Trophoblast cell (in vitro differentiated cells and primary cell): ENCODE measurements around the gene SEL1L3.

ENCODE experiments used
- DNase-seq, 2 donors: peaks; one replicate each; pipeline ENCODE4 v3.0.0-alpha.2; 2016
- H2AFZ ChIP-seq: 2 replicates; pipeline ENCODE4 v1.6.1; 2013; ENCODE audit warnings: low read length, moderate library complexity, mild to moderate bottlenecking; ENCODE audit not compliant: insufficient read depth, poor library complexity
- H2AK5ac ChIP-seq: 2 replicates; pipeline ENCODE4 v1.6.1; 2013; ENCODE audit warnings: mild to moderate bottlenecking, low read length
- H2BK120ac ChIP-seq: 2 replicates; pipeline ENCODE4 v1.6.1; 2013; ENCODE audit warnings: low read length, mild to moderate bottlenecking, moderate library complexity; ENCODE audit not compliant: insufficient read depth, poor library complexity
- H2BK12ac ChIP-seq: 2 replicates; pipeline ENCODE4 v1.6.1; 2013; ENCODE audit warnings: mild to moderate bottlenecking, low read length, moderate library complexity
- H2BK5ac ChIP-seq: 2 replicates; pipeline ENCODE4 v1.6.1; 2013; ENCODE audit warnings: low read length, low read depth, moderate library complexity, mild to moderate bottlenecking; ENCODE audit not compliant: poor library complexity
- H3K14ac ChIP-seq: 2 replicates; pipeline ENCODE4 v1.6.1; 2013; ENCODE audit warnings: mild to moderate bottlenecking, low read length
- H3K18ac ChIP-seq: 2 replicates; pipeline ENCODE4 v1.6.1; 2013; ENCODE audit warnings: mild to moderate bottlenecking, low read length
- H3K23ac ChIP-seq: 2 replicates; pipeline ENCODE4 v1.6.1; 2013; ENCODE audit warnings: low read length
- H3K27ac ChIP-seq: 2 replicates; pipeline ENCODE4 v1.5.1; 2013; ENCODE audit warnings: low read depth, mild to moderate bottlenecking, inconsistent platforms, low read length, moderate library complexity
- H3K27me3 ChIP-seq: 2 replicates; pipeline ENCODE4 v1.6.1; 2013; ENCODE audit warnings: inconsistent platforms, mild to moderate bottlenecking, low read length, moderate library complexity; ENCODE audit not compliant: insufficient read depth
- H3K36me3 ChIP-seq, 2 experiments: 1 replicate in 1 of 2; 2 replicates in 1 of 2; pipeline ENCODE4 v1.6.1; 2013; ENCODE audit warnings: low read length in 2 of 2, mild to moderate bottlenecking in 2 of 2, moderate library complexity in 1 of 2; ENCODE audit not compliant: insufficient read depth in 2 of 2, control insufficient read depth in 1 of 2
- H3K4ac ChIP-seq: 2 replicates; pipeline ENCODE4 v1.6.1; 2013; ENCODE audit warnings: low read depth, mild to moderate bottlenecking, low read length, moderate library complexity
- H3K4me1 ChIP-seq, 2 experiments: 1 replicate in 1 of 2; 2 replicates in 1 of 2; pipeline ENCODE4 v1.6.1; 2013; ENCODE audit warnings: low read length in 2 of 2, mild to moderate bottlenecking in 2 of 2, moderate library complexity in 1 of 2; ENCODE audit not compliant: insufficient read depth in 2 of 2, control insufficient read depth in 1 of 2
- H3K4me2 ChIP-seq: 2 replicates; pipeline ENCODE4 v1.6.1; 2013; ENCODE audit warnings: inconsistent platforms, mild to moderate bottlenecking, low read length, moderate library complexity
- H3K4me3 ChIP-seq: 2 replicates; pipeline ENCODE4 v1.5.1; 2013; ENCODE audit warnings: mild to moderate bottlenecking, low read depth, low read length, inconsistent platforms
- H3K79me1 ChIP-seq: one replicate; pipeline ENCODE4 v1.6.1; 2013; ENCODE audit warnings: low read length
- H3K79me2 ChIP-seq: 2 replicates; pipeline ENCODE4 v1.6.1; 2013; ENCODE audit warnings: low read length, mild to moderate bottlenecking; ENCODE audit not compliant: control insufficient read depth, insufficient read depth, poor library complexity
- H3K9ac ChIP-seq: 2 replicates; pipeline ENCODE4 v1.6.1; 2013; ENCODE audit warnings: mild to moderate bottlenecking, low read length
- H3K9me3 ChIP-seq: 2 replicates; pipeline ENCODE4 v1.6.1; 2013; ENCODE audit warnings: low read depth, mild to moderate bottlenecking, control low read depth, inconsistent platforms, low read length; ENCODE audit not compliant: insufficient read depth
- H4K12ac ChIP-seq: 2 replicates; pipeline ENCODE4 v1.6.1; 2013; ENCODE audit warnings: low read depth, mild to moderate bottlenecking, low read length, moderate library complexity
- H4K8ac ChIP-seq: 2 replicates; pipeline ENCODE4 v1.6.1; 2013; ENCODE audit warnings: low read depth, mild to moderate bottlenecking, low read length, moderate library complexity
- H4K91ac ChIP-seq: one replicate; pipeline ENCODE4 v1.6.1; 2013; ENCODE audit warnings: low read depth, mild to moderate bottlenecking, low read length, moderate library complexity
- WGBS: extraction: QIAGEN DNeasy Blood & Tissue Kit; methylation state at CpG from one replicate; pipeline ENCODE4 v1.1.7; 2013; ENCODE audit warnings: missing lambda C conversion rate; ENCODE audit not compliant: insufficient read length, insufficient coverage; ENCODE audit errors: extremely low coverage; 5-methylcytosine and 5-hydroxymethylcytosine counted together

Gene SEL1L3

DNA sequence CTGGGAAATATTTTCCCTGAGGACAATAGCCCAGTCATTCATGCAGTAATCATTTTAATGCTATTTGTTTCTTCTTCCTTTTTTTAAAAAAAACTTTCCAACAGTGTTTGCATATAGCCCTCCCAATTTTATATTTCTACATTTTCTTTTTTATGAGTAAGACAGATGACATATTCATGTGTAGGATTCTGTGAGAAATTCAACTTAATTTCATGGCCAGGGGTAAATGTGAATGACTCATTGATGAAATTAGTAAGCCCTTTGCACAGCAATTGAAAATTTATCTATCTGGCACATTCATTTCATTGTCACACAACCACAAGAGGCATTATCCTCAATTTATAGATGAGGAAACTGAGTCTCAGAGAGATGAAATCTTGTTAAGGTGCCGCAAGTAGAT lies 37.5 kb upstream of the SEL1L3 start:
- no peak overlapping the region for H3K4me2 ChIP-seq
- H3K4me3 ChIP-seq = no peak overlapping the region
- no peak overlapping the region for H3K27ac ChIP-seq
- no peak for DNase-seq
- H2AFZ ChIP-seq = no peak overlapping the region
- no peak overlapping the region for H2AK5ac ChIP-seq
- no peaks in the 10 kb centered on the region for H3K36me3 ChIP-seq
- no peaks in the 10 kb centered on the region for H3K79me2 ChIP-seq
- H2BK120ac ChIP-seq = no peak overlapping the region
- H3K14ac ChIP-seq = no peak overlapping the region
- no peak overlapping the region for H2BK12ac ChIP-seq
- no peak overlapping the region for H4K12ac ChIP-seq
- no peak overlapping the region for H4K91ac ChIP-seq
- no peak overlapping the region for H3K23ac ChIP-seq
- no peak overlapping the region for H3K4ac ChIP-seq
- no peak overlapping the region for H3K9ac ChIP-seq
- H3K9me3 ChIP-seq = no peaks in the 10 kb centered on the region
- no peaks in the 10 kb centered on the region for H3K79me1 ChIP-seq
- no CpG with 5 or more reads among the region's 1 CpG for WGBS
- no peak overlapping the region for H4K8ac ChIP-seq
- no peaks in the 10 kb centered on the region for H3K27me3 ChIP-seq
- H2BK5ac ChIP-seq = no peak overlapping the region
- H3K18ac ChIP-seq = no peak overlapping the region
- no peaks in the 10 kb centered on the region for H3K4me1 ChIP-seq

DNA sequence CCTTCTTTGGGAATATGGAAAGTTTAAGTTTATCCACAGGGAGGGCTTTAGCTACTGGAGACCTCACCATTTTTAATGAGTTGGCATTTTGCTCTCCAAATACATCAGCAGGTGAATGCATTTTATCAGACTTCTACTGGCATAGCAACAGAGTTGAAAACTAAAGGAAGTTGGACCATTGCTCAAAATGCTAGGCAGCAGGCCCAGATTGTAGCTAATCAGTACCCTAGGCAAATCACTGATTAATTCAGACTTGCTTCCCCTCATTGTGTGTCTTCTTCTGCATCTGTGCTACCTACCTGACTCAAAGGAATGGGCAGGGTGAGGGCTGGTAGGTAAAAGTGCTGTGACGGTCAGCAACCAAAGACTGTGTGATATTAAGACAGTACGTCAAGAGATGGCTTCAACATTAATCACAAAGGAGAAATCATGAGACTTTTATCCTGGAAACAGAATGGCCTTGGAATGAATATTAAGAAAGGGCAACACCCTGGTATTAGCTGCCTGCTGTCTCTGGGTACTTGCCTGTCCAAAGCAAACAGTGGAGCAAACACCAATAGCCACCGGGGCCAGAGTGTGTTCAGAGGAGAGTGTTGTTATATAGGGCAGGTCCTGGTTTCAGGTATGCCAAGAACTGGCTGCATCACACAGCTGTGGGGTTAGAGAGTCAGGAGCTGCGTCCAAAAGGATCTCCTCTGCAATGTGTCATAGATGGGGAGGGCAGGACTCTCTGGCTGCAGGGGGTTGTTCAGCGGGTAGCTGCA lies 34.2 kb upstream of the SEL1L3 start:
- Histone ChIP-seq H3K4me1 (no peaks in the 10 kb centered on the region), H4K91ac (no peak overlapping the region), H4K8ac (no peak overlapping the region), H2BK120ac (no peak overlapping the region), H3K9ac (no peak overlapping the region), H3K36me3 (no peaks in the 10 kb centered on the region), H4K12ac (no peak overlapping the region), H3K27ac (no peak overlapping the region), H3K14ac (no peak overlapping the region), H2BK5ac (no peak overlapping the region), H3K4me3 (no peak overlapping the region), H3K9me3 (no peaks in the 10 kb centered on the region), H2AFZ (no peak overlapping the region), H3K79me1 (no peaks in the 10 kb centered on the region), H3K23ac (no peak overlapping the region), H3K79me2 (no peaks in the 10 kb centered on the region), H2AK5ac (no peak overlapping the region), H2BK12ac (no peak overlapping the region), H3K4ac (no peak overlapping the region), H3K4me2 (no peak overlapping the region), H3K27me3 (no peaks in the 10 kb centered on the region), H3K18ac (no peak overlapping the region)
- WGBS = no CpG with 5 or more reads among the region's 5 CpGs
- no peak for DNase-seq

DNA sequence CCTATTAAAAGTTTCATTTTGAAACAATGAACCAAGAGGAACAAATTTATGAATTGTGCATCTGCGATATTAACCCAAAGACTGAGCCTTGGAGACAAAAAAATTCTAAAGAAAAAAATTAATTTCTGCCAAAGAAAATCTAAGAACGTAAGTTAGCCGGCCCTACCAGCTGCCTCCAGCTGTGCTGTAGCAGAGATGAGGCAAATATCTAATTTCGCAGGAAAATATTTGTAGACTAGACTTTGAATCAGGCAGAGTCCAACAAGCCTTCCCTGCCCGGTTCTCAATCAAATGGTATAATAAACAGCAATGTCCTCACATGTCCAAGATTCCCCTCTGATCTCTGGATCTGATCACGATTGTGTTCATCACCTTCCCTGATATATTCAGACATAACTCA lies 30.0 kb upstream of the SEL1L3 start:
- Histone ChIP-seq H2BK12ac (no peak overlapping the region), H2AFZ (no peak overlapping the region), H3K27me3 (no peaks in the 10 kb centered on the region), H2AK5ac (no peak overlapping the region), H3K36me3 (no peaks in the 10 kb centered on the region), H3K79me2 (no peaks in the 10 kb centered on the region), H3K14ac (no peak overlapping the region), H3K27ac (no peak overlapping the region), H4K91ac (no peak overlapping the region), H3K4me1 (no peaks in the 10 kb centered on the region), H3K9me3 (no peaks in the 10 kb centered on the region), H3K4me3 (no peak overlapping the region), H2BK5ac (no peak overlapping the region), H3K79me1 (no peaks in the 10 kb centered on the region), H3K4me2 (no peak overlapping the region), H4K12ac (no peak overlapping the region), H3K4ac (no peak overlapping the region), H3K23ac (no peak overlapping the region), H3K9ac (no peak overlapping the region), H2BK120ac (no peak overlapping the region), H3K18ac (no peak overlapping the region), H4K8ac (no peak overlapping the region)
- DNase-seq = no peak
- no CpG with 5 or more reads among the region's 6 CpGs for WGBS

DNA sequence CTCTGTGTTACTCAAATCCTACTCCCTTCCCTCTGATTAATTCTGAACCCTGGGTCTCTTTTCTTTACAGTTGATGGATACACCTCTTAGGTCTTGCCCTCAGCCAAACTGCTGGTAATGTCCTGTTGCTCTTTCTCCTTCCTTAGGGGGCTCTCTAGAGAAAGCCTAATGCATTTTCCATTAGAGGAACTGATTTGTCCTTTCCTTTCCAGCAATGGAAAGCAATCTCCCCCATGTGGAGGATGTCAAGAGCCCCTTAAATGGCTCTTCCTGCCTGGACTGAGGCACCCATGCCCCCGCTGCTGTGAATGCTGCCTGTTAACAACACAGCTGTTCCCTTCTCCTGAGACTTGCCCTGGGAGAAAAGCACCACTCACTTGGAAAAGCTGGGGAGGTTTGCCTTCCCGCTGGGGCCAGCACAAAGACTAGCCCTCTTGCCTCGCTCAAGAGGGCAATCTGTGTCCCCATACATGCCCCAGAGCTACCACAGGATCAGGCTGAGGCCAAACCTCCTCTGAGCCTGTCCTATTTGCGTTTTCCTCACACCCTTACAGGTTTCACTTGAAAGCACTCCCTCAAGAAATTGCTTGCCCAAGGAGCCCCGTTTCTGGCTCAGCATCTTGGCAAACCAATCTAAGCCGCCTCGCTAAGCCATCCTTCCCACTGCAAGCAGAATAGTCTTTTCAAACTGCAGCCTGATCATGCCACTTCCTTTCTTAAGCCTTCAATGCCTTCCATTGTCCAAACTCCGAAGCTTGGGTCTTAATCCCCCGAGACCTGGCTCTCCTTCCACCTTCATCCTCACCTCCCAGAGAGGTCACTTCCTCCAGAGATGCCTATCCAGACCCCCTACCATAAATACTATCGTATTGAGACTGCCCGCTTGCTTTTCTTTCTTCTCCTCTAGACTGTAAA lies 28.0 kb upstream of the SEL1L3 start:
- Histone ChIP-seq H2AK5ac (no peak overlapping the region), H4K12ac (no peak overlapping the region), H3K79me1 (no peaks in the 10 kb centered on the region), H3K9me3 (no peaks in the 10 kb centered on the region), H3K27ac (no peak overlapping the region), H3K4me1 (no peaks in the 10 kb centered on the region), H3K4me2 (no peak overlapping the region), H3K4me3 (no peak overlapping the region), H3K9ac (no peak overlapping the region), H3K36me3 (no peaks in the 10 kb centered on the region), H2BK12ac (no peak overlapping the region), H3K79me2 (no peaks in the 10 kb centered on the region), H3K27me3 (no peaks in the 10 kb centered on the region), H2AFZ (no peak overlapping the region), H2BK120ac (no peak overlapping the region), H4K91ac (no peak overlapping the region), H3K23ac (no peak overlapping the region), H3K4ac (no peak overlapping the region), H2BK5ac (no peak overlapping the region), H3K18ac (no peak overlapping the region), H3K14ac (no peak overlapping the region), H4K8ac (no peak overlapping the region)
- WGBS = no CpG with 5 or more reads among the region's 11 CpGs
- no peak for DNase-seq
